HG03571 (cell line): ENCODE results near the gene REEP3.
"Not testable (repeated sequence)": the region's sequence is repeated elsewhere in the genome, so short reads cannot be mapped to it uniquely, and the experiment has no call there.

Source experiments
- ATAC-seq: cut with Tn5 transposase; IDR thresholded peaks from one replicate; pipeline ENCODE4 v1.9.1; 2021; ENCODE audit not compliant: unreplicated experiment

Gene REEP3

DNA sequence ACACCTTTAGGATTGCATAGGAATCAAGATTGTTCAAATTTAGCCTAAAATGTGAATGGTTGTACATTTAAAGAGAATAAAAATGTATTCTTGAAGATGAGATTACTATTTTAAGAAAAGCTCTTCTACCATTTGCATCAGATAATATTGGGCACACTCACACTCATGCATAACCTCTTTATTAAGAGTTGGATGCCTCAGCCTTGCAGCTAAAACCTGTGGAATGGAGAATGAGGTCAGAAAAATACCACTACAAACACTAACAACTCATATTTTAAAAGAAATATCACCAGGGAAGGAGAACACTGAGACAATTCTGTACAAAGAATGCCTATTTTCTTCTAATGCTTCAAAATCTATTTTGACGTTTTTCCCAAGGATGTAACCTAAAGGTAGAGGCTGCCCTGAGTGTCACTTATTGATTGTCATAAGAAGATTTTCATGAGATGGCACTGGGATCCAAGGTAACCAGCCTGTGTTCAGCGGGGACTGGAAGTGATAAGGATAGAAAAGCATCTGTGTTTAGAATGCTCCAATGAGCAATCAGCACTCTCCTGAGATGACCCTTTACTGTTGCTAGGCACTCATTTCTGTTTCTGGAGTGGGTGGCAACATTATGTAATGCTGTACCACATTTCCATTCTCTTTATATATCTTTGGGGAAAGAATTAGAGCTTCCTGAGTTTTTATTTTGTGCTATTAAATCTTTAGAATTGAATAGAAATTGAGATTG is 26.6 kb downstream of the REEP3 start:
- no peak for ATAC-seq

GRCh38 chr10:63548860-63549259 is 27.7 kb downstream of the REEP3 start:
- no peak for ATAC-seq

DNA sequence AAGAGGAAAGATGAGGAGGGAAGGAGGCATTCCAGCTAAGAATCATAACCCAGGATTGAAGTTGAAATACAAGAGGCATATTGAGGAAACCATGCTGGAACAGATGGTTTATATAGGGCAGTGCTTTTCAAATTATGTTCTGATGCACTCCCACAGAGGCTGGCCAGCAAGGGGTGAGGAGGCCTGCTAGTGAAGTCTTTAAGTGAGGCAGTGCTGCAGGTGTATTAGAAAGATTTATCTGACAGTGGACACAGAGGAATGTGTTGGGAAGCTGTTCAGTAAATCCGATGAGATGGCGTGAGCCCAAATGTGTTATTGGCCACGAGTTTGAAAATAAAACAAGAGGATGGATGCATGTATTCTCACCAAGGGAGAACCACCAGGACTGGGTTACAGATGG is 28.6 kb downstream of the REEP3 start:
- ATAC-seq = no peak

- no peak for ATAC-seq
These were observed 31.8 kb downstream of the REEP3 start for GRCh38 chr10:63553031-63553430.

GRCh38 chr10:63553473-63553872 is 32.3 kb downstream of the REEP3 start:
- ATAC-seq = no peak

DNA sequence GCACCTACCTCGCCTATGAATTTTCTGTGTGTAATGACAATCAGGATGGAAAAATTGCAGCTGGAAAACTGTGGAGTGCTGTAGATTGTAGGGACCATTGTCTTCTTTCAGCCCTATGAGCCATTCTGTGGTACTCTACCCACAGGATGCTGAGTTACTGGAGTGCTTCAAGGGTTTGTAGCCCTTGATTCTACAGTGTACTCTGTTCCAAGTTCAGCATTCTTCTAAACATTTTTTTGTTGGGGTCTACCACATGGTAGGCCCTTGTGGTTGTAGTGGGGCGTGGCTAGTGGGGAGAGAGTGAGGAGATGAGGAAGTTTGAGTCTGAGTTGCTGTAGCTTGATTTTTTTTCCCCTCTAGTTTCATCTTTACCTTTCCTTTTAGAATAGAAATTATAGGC is 33.5 kb downstream of the REEP3 start:
- peak; percentile 86 for ATAC-seq

DNA sequence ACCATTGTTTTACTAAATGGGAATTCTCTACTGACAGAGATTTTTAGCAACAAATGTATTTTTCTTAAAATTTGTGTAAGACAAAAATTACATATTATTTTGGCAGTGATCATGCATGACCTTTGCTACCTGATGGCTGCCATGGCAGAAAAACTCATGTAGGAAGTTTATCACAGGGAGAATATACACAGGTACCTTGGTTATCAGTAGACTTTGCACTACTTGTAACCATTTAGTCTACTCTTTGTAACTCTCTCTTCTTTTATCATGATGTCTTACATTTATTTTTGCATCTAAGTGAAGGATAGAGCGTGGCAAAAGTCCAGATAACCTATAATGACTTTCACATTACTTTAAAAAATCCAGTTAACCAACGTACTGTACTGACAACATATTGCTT is 34.1 kb downstream of the REEP3 start:
- no peak for ATAC-seq

- ATAC-seq = no peak
These were observed 37.1 kb downstream of the REEP3 start for GRCh38 chr10:63558132-63558784.

DNA sequence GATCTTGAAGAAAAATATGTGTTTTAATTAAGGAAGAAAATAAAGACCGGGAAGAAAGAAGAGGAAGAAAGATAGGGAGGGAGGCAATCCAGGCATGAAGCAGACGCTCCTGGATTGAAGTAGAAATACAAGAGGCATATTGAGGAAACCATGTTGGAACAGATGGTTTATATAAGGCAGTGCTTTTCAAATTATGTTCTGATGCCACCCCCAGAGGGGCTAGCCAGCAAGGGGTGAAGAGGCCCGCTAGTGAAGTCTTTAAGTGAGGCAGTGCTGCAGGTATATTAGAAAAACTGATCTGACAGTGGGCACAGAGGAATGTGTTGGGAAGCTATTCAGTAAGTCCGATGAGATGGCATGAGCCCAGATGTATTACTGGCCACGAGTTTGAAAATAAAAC is 40.1 kb downstream of the REEP3 start:
- ATAC-seq = no peak

DNA sequence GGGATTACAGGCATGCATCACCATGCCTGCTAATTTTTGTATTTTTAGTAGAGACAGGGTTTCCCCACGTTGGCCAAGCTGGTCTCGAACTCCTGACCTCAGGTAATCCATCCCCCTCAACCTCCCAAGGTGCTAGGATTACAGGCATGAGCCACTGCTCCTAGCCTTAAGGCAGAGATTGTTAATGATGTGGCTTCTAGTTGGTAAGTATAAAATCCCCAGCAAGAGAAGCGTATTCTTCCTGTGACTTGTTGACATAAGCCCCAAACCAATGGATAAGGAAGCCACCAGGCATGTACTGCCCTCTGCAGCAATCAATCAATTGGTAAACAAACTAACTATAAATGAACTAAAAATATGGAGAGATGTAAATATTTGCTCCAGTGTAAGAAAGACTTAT is 41.2 kb downstream of the REEP3 start:
- no peak for ATAC-seq

- no peak for ATAC-seq
These were observed 41.7 kb downstream of the REEP3 start for GRCh38 chr10:63562857-63563256.

- no peak for ATAC-seq
These were observed 42.4 kb downstream of the REEP3 start for GRCh38 chr10:63563623-63564022.

DNA sequence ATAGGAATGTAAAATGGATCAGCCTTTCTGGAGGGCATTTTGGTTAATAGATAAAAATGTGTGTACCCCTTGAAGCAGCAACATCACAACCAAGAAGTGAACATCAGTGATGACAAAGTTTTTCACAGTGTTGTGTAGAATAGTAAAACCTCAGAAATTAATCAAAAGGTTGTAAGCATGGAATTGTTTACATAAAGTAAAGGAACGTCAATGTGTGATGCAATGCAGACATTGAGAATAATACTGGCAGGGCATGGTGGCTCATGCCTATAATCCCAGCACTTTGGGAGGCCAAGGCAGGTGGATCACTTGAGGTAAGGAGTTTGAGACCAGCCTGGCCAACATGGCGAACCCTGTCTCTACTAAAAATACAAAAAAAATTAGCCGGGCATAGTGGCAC is 43.5 kb downstream of the REEP3 start:
- ATAC-seq = not testable (repeated sequence)

DNA sequence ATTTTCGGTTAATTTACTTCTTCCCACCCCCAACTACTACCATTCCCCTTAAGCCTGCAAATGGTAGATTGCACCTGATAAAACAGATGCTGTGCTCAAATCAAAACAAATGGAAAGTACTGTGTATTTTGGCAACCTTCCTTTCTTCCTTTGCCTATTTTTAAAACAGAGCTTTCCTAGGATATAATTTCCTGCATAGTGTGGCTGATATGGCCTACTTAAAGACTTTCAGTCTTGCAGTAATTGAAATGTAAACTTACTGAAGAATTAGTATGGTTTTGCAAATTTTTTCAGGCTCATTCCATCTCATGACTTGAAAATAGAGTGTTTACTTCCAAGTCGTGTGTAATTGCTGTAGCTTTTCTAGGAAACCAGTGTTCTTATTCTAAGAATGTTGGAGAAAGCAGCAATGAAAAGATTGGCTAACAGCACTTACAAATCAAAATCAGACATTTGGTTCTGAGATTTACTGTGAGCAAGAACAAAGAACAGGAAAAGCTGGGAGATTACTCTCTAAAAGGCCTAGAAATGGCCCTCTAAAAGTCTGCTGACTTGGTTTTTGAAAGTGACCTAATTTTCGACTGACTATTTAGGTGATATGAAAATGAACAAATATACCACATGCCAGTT is 52.0 kb downstream of the REEP3 start:
- no peak for ATAC-seq

- ATAC-seq = no peak
These were observed 52.8 kb downstream of the REEP3 start for GRCh38 chr10:63574011-63574410.

DNA sequence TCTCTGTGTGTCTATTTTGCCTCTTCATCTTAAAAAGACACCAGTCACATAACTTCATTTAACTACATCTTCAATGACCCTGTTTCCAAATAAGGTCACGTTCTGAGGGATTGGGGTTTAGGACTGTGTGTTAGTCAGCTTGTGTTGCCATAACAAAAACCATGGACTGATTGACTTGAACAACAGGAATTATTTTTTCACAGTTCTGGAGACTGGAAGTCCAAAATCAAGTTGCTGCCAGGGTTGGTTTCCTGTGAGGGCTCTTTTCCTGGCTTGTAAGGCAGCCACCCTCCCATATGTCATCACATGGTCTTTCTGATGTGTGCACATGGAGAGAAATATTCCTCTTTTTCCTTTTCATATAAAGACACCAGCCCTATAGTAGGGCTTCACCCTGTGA is 55.3 kb downstream of the REEP3 start:
- no peak for ATAC-seq

DNA sequence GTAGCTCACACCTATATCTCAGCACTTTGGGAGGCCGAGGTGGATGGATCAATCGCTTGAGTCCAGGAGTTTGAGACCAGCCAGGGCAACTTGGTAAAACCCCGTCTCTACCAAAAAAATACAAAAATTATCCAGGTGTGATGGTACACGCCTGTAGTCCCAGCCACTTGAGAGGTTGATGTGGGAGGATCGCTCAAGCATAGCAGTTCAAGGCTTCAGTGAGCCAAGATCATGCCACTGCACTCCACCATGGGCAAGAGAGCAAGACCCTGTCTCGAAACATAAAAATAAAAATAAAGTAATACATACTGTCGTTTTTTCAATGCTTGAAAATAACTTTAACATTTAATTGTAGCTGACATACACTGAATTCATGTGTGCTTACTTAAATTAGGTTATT is 57.3 kb downstream of the REEP3 start:
- no peak for ATAC-seq

DNA sequence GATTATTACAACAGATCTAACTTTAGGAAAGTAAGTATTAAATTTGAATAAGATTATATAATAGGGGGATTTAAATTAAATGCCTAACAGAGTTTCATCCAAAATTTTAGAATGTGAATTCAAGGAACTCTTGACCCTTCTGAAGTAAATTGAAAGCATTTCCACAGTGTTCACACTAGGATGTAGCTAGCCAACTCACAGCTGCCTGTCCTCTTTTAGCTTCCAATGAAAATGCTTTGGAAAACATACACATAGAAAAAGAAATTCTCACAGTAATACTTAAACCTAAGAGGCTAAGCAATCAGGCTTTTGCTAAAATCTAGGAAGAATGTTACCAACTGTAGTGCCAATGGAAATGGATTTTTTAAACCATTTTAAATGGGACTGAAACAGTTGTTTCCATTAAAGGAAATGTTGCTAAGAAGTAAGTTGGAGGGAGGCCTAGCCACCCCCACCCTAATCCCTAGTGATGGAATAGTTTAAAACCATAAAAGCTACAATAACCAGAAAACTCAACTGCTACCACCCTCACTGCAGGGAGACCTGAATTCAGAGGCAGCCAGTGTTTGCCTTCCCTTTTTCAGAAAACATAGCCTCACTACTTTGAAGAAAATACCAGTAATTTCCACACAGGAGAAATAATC is 58.3 kb downstream of the REEP3 start:
- ATAC-seq = no peak

- no peak for ATAC-seq
These were observed 61.5 kb downstream of the REEP3 start for GRCh38 chr10:63582690-63583089.

DNA sequence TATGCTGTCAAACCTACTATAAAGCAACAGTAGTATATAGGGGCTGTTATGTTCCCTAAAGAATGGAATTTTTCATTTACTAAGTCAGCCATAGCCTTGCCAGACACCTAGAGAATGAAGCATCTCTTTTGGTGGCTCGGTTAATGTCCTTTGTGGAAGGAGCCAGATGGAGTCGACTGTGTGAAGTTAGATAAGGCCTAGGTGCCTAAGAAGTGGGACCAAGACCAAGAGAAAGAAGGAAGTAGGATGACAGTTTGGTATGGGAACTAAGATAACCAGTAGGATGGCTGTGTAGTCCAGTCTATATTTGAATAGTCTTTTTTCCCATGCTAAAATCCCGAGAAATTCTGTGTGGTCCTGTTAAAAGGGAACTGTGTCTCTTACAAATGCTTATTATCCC is 62.2 kb downstream of the REEP3 start:
- no peak for ATAC-seq

DNA sequence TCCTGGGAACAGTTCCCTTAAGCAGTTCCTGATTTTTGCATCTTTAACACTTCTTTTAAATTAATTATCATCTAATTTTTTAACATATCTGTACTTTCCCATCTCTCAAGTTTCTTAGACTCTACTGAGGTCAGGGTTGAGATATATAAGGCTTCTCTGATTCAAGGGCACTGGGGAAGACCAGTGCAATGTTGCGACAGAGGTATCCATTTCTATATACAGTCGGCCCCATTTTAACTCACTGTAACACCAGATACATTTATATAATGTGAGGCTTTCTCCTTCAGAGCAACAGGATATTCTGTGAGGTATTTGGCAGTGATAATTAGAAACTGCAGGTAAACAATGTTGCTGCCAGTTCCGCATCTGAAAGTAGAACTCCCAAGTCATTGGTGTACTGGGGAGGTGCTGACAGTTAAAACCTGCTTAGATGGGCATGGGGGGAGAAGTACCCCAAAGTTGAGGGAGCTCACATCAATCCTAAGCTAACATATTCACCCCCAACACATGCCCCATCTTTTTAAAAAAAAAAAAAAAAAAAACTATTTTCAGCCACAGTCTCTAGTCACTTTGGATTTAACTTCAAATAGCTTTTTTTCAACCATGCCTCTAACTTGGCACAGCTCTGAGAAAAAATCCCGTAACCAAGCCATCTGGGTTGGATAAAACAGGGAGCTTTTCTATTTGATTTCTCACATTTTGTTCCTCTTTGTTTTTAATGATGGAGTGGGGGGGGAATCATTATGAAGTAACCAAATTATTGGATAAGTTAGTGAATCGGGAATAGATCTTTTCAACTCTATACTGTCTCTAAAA is 62.9 kb downstream of the REEP3 start:
- no peak for ATAC-seq
